ENCODE results near the gene POMGNT2. TPM values are rescaled to one million over a fixed set of nuclear protein-coding genes. Genes with fewer than 3 reads are reported as not detected.

Gene POMGNT2
- total RNA-seq, 1 experiment from 2014 or later = 10.1 TPM

GRCh38 chr3:43034200-43034599, 71.7 kb downstream of the POMGNT2 start:
- no peaks in the 10 kb centered on the region for H3K4me1 ChIP-seq (ENCODE audit: control insufficient read depth, insufficient read depth, low read length)
- in situ Hi-C loops (cut with HindIII; ENCODE audit: low pct_unique_long_range_greater_than_20kb, low sequenced_read_pairs) (no loop called here), intact Hi-C loops (cut with micrococcal nuclease; ENCODE audit: unreplicated experiment) (no loop called here)
- no peaks in the 10 kb centered on the region for H3K36me3 ChIP-seq (ENCODE audit: control insufficient read depth, insufficient read depth, low read length)
- no peaks in the 10 kb centered on the region for H3K9me3 ChIP-seq (ENCODE audit: control insufficient read depth, insufficient read depth, low read depth, low read length)
- H3K27ac ChIP-seq (ENCODE audit: low read length) = no peak overlapping the region
- no TSS peak for BruUV-seq (replicated peaks)
- ChIA-PET CTCF (no interaction called here), POLR2A (no interaction called here)
- TF ChIP-seq CTCF (IDR thresholded peaks at IDR 0.05) (no peak), REST (IDR thresholded peaks at IDR 0.05; ENCODE audit: insufficient read depth in 1 of 2, low read depth in 2 of 2, low read length in 1 of 2) (no peak), SIN3A (IDR thresholded peaks at IDR 0.05; ENCODE audit: borderline replicate concordance, insufficient read depth, low read depth, low read length) (no peak), TCF7L2 (IDR thresholded peaks at IDR 0.05; ENCODE audit: low read depth, low read length) (no peak), POLR2AphosphoS5 (IDR thresholded peaks at IDR 0.05; ENCODE audit: low read depth, low read length) (no peak)
- no peak overlapping the region for H3K4me3 ChIP-seq (ENCODE audit: low read depth in 2 of 2, low read length in 2 of 2)
- no peaks in the 10 kb centered on the region; the same call in 1 of the 2 replicates for H3K27me3 ChIP-seq (ENCODE audit: control insufficient read depth, insufficient read depth, low read length)
- ATAC-seq (no peak), DNase-seq (ENCODE audit: low read depth, low spot score) (no peak)

GRCh38 chr3:43032646-43033628, 72.9 kb downstream of the POMGNT2 start:
- BruUV-seq (replicated peaks) = no TSS peak
- ChIA-PET CTCF (no interaction called here), POLR2A (no interaction called here)
- Histone ChIP-seq H3K27ac (ENCODE audit: low read length) (no peak overlapping the region), H3K4me1 (ENCODE audit: control insufficient read depth, insufficient read depth, low read length) (no peaks in the 10 kb centered on the region), H3K36me3 (ENCODE audit: control insufficient read depth, insufficient read depth, low read length) (no peaks in the 10 kb centered on the region), H3K4me3 (ENCODE audit: low read depth in 2 of 2, low read length in 2 of 2) (no peak overlapping the region), H3K27me3 (ENCODE audit: control insufficient read depth, insufficient read depth, low read length) (no peaks in the 10 kb centered on the region; the same call in 1 of the 2 replicates), H3K9me3 (ENCODE audit: control insufficient read depth, insufficient read depth, low read depth, low read length) (no peaks in the 10 kb centered on the region)
- DNase-seq (ENCODE audit: low read depth, low spot score) = no peak
- intact Hi-C loops (cut with micrococcal nuclease; ENCODE audit: unreplicated experiment) (no loop called here), in situ Hi-C loops (cut with HindIII; ENCODE audit: low pct_unique_long_range_greater_than_20kb, low sequenced_read_pairs) (no loop called here)
- TF ChIP-seq REST (IDR thresholded peaks at IDR 0.05; ENCODE audit: insufficient read depth in 1 of 2, low read depth in 2 of 2, low read length in 1 of 2) (no peak), POLR2AphosphoS5 (IDR thresholded peaks at IDR 0.05; ENCODE audit: low read depth, low read length) (no peak), TCF7L2 (IDR thresholded peaks at IDR 0.05; ENCODE audit: low read depth, low read length) (no peak), CTCF (IDR thresholded peaks at IDR 0.05) (no peak), SIN3A (IDR thresholded peaks at IDR 0.05; ENCODE audit: borderline replicate concordance, insufficient read depth, low read depth, low read length) (no peak)
- no peak for ATAC-seq

Measured in Panc1 (cell line).